ENCODE results near the gene NAGLU. TPM values are rescaled to one million over a fixed set of nuclear protein-coding genes. Genes with fewer than 3 reads are reported as not detected.

NAGLU gene
- total and polyA plus RNA-seq, 10 of the 15 experiments (the other 5 are each of a cell fraction or from before 2014, with no cell fraction given), result 0.23 to 27.5 (median 8.9) TPM

- no peaks in the 10 kb centered on the region for H3K27me3 ChIP-seq (replicated peaks in 1 of 2; ENCODE audit: control insufficient read depth in 2 of 2, insufficient read depth in 2 of 2, low read length in 1 of 2)
- ChIA-PET CTCF (interaction anchor here (0.5 to 4.1 kb wide), 9 partner anchors 8 to 687 kb away, joined by 3 to 32 read pairs (median 11); no protein-coding TSS in a partner anchor), POLR2A (no interaction called here), SMC1A (ENCODE audit: uncharacterized antibody, unreplicated experiment) (interaction anchor here (1.2 kb wide), 1 partner anchor 36 kb away, joined by 4 read pairs; no protein-coding TSS in a partner anchor), RAD21 (ENCODE audit: unreplicated experiment) (interaction anchor here (0.6 to 1.8 kb wide), 2 partner anchors 8 to 84 kb away, joined by 3 to 7 read pairs; no protein-coding TSS in a partner anchor)
- in situ Hi-C loops (cut with MboI), result loop anchor here (5.0 kb wide), 1 partner anchor 204 kb away; no protein-coding TSS in a partner anchor
- WGBS (ENCODE audit: insufficient coverage, insufficient replicate concordance, low lambda C conversion rate, missing lambda C conversion rate), result 68% methylated on average over 6 of the region's 6 CpGs
- FAIRE-seq (no peak), DNase-seq (ENCODE audit: low read depth, low spot score) (no peak), ATAC-seq (no peak)
- H2AFZ ChIP-seq (ENCODE audit: control insufficient read depth, low read depth, low read length), result no peak overlapping the region
- no peaks in the 10 kb centered on the region for H3K79me2 ChIP-seq (ENCODE audit: control insufficient read depth, insufficient read depth, low read length)
- intact Hi-C loops (cut with micrococcal nuclease; ENCODE audit: unreplicated experiment), result loop anchor here (2.0 kb wide), 1 partner anchor 203 kb away; no protein-coding TSS in a partner anchor
- no peak overlapping the region for H3K27ac ChIP-seq (ENCODE audit: control insufficient read depth, insufficient read depth)
- TF ChIP-seq FOXK2 (IDR thresholded peaks at IDR 0.05), result no peak
- TF ChIP-seq CREM (IDR thresholded peaks at IDR 0.05; ENCODE audit: low read depth), result no peak
- no peak for TF ChIP-seq REST (IDR thresholded peaks at IDR 0.05; ENCODE audit: low read depth, low read length)
- TF ChIP-seq BRCA1 (IDR thresholded peaks at IDR 0.05; ENCODE audit: low read depth, low read length), result no peak
- TF ChIP-seq E4F1 (IDR thresholded peaks at IDR 0.05; ENCODE audit: borderline replicate concordance, partially characterized antibody), result no peak
- no peak for TF ChIP-seq MLLT1 (IDR thresholded peaks at IDR 0.05)
- no peak for TF ChIP-seq CTCF (IDR thresholded peaks at IDR 0.05 in 2 of 3, conservative IDR thresholded peaks at IDR 0.05 in 1 of 3; ENCODE audit: control insufficient read depth in 2 of 3, extremely low read depth in 1 of 3, insufficient read depth in 1 of 3, low read depth in 3 of 3, low read length in 3 of 3)
- TF ChIP-seq BACH1 (IDR thresholded peaks at IDR 0.05; ENCODE audit: borderline replicate concordance), result no peak
- no peak for TF ChIP-seq MEF2A (IDR thresholded peaks at IDR 0.05; ENCODE audit: insufficient read depth, low read depth, low read length)
- no peak for TF ChIP-seq BCL3 (IDR thresholded peaks at IDR 0.05; ENCODE audit: borderline replicate concordance, insufficient read depth, low read depth, low read length, poor library complexity, severe bottlenecking)
- TF ChIP-seq CHD4 (IDR thresholded peaks at IDR 0.05), result no peak
- TF ChIP-seq CREB1 (IDR thresholded peaks at IDR 0.05; ENCODE audit: low read depth), result no peak
- H3K9ac ChIP-seq (ENCODE audit: control insufficient read depth, insufficient read depth, low read length), result no peak overlapping the region
- no peaks in the 10 kb centered on the region for H4K20me1 ChIP-seq (ENCODE audit: control insufficient read depth, insufficient read depth)
- peaks cover 4% of the 10 kb centered on the region in 2 experiments; a peak in 2 of 4 replicates for H3K36me3 ChIP-seq (ENCODE audit: control insufficient read depth in 2 of 2, insufficient read depth in 2 of 2, low read length in 1 of 2)
- H3K4me3 ChIP-seq, result no peak overlapping the region
- peaks cover 18% of the 10 kb centered on the region for H3K4me1 ChIP-seq (ENCODE audit: control insufficient read depth, insufficient read depth, low read length)
- H3K9me3 ChIP-seq (replicated peaks; ENCODE audit: control insufficient read depth, insufficient read depth, low read length), result no peaks in the 10 kb centered on the region
- no TSS peak for BruUV-seq (replicated peaks)
- no peak overlapping the region for H3K4me2 ChIP-seq (ENCODE audit: control insufficient read depth, insufficient read depth)
These were observed 10.0 kb upstream of the NAGLU start for GRCh38 chr17:42526031-42526444.

Data from GM12878 (cell line).